WTC11 (cell line): ENCODE data around the gene FAM53A. TPM values are rescaled to one million over a fixed set of nuclear protein-coding genes. Genes with fewer than 3 reads are reported as not detected.
A peak's percentile ranks its signal among the peaks of the same experiment; 100 is the strongest.

Experiments used
- ATAC-seq: fragments of 200-7000 bp; cut with Tn5 transposase; 2 replicates; pipeline ENCODE4 v1.10.0; 2021; ENCODE audit warnings: mild to moderate bottlenecking, moderate library complexity
- CTCF ChIA-PET: fragments of 300-600 bp; sonication (Branson Sonifier 250); formaldehyde crosslinking; loops from one replicate; lab custom pipeline; 2021; ENCODE audit warnings: antibody characterized with exemption; lab: Charles Lee
- POLR2A ChIA-PET: fragments of 350-600 bp; sonication (Branson Sonifier 250); formaldehyde crosslinking; loops from one replicate; lab custom pipeline; 2021; ENCODE audit warnings: antibody characterized with exemption; lab: Charles Lee
- DNase-seq: peaks from one replicate; pipeline ENCODE4 v3.0.0; 2021; ENCODE audit warnings: low spot score
- H3K27ac Mint-ChIP-seq: 2 replicates; pipeline ENCODE4 v1.8.0; 2021; ENCODE audit warnings: mixed read lengths
- H3K27me3 Mint-ChIP-seq: 2 replicates; pipeline ENCODE4 v1.8.0; 2021; ENCODE audit warnings: low read depth, mild to moderate bottlenecking, moderate library complexity, mixed read lengths
- H3K36me3 Mint-ChIP-seq: 2 replicates; pipeline ENCODE4 v1.8.0; 2021; ENCODE audit warnings: mixed read lengths
- H3K4me1 Mint-ChIP-seq: 2 replicates; pipeline ENCODE4 v1.8.0; 2022; ENCODE audit warnings: mixed read lengths
- H3K4me3 Mint-ChIP-seq: 2 replicates; pipeline ENCODE4 v1.8.0; 2021; ENCODE audit warnings: mild to moderate bottlenecking, moderate library complexity, mixed read lengths
- H3K9me3 Mint-ChIP-seq: 2 replicates; pipeline ENCODE4 v1.8.0; 2021; ENCODE audit warnings: mixed read lengths
- CBFB ChIP-seq: sonication (generic); formaldehyde crosslinking; IDR thresholded peaks from 2 replicates; pipeline ENCODE4 v1.8.1; 2022; ENCODE audit warnings: mild to moderate bottlenecking, low read depth, missing genetic modification reagents
- CREB1 ChIP-seq: sonication (generic); formaldehyde crosslinking; IDR thresholded peaks from 2 replicates; pipeline ENCODE4 v1.8.0; 2023; ENCODE audit warnings: mild to moderate bottlenecking, missing genetic modification reagents
- ELF4 ChIP-seq: sonication (generic); formaldehyde crosslinking; IDR thresholded peaks from 2 replicates; pipeline ENCODE4 v1.8.1; 2022; ENCODE audit warnings: low read depth, mild to moderate bottlenecking, moderate library complexity, missing genetic modification reagents
- GABPB1 ChIP-seq: sonication (generic); formaldehyde crosslinking; IDR thresholded peaks from 2 replicates; pipeline ENCODE4 v1.8.1; 2023; ENCODE audit warnings: mild to moderate bottlenecking, missing genetic modification reagents
- NFYB ChIP-seq: sonication (generic); formaldehyde crosslinking; conservative IDR thresholded peaks from 2 replicates; pipeline ENCODE4 v1.8.0; 2022; ENCODE audit warnings: low read depth, missing genetic modification reagents
- NR3C1 ChIP-seq: sonication (generic); formaldehyde crosslinking; conservative IDR thresholded peaks from 2 replicates; pipeline ENCODE4 v1.8.1; 2023; ENCODE audit warnings: low read depth, mild to moderate bottlenecking, missing genetic modification reagents
- PRRX2 ChIP-seq: fragments of 250-450 bp; sonication (Bioruptor Pico); IDR thresholded peaks from 2 replicates; pipeline ENCODE4 v1.8.0; 2021; ENCODE audit warnings: mild to moderate bottlenecking
- ZNF138 ChIP-seq: sonication (generic); formaldehyde crosslinking; conservative IDR thresholded peaks from 2 replicates; pipeline ENCODE4 v1.8.1; 2022; ENCODE audit warnings: mild to moderate bottlenecking, moderate library complexity, missing genetic modification reagents
- ZNF416 ChIP-seq: fragments of 250-450 bp; sonication (Bioruptor Pico); IDR thresholded peaks from 2 replicates; pipeline ENCODE4 v1.9.0; 2021; ENCODE audit warnings: mild to moderate bottlenecking, inconsistent platforms
- total RNA-seq: library from RNA; stranded (reverse); gene quantifications from 3 replicates; pipeline ENCODE4 v1.2.3, GENCODE V29; 2021
- TF ChIP-seq, protein P1 (sequence below): sonication (generic); formaldehyde crosslinking; IDR thresholded peaks from 2 replicates; pipeline ENCODE4 v1.8.1; 2023; ENCODE audit warnings: mild to moderate bottlenecking, missing genetic modification reagents, moderate library complexity
- TF ChIP-seq, protein P2 (sequence below): sonication (generic); formaldehyde crosslinking; IDR thresholded peaks from 2 replicates; pipeline ENCODE4 v1.8.0; 2022; ENCODE audit warnings: mild to moderate bottlenecking, missing genetic modification reagents
- TF ChIP-seq, protein P3 (sequence below): sonication (generic); formaldehyde crosslinking; IDR thresholded peaks from 2 replicates; pipeline ENCODE4 v1.8.0; 2023; ENCODE audit warnings: missing genetic modification reagents, mild to moderate bottlenecking, borderline replicate concordance
- TF ChIP-seq, protein P4 (sequence below): fragments of 200-600 bp; IDR thresholded peaks from 2 replicates; pipeline ENCODE4 v1.8.0; 2022; ENCODE audit warnings: antibody characterized with exemption
- TF ChIP-seq, protein P5 (sequence below): sonication (generic); formaldehyde crosslinking; IDR thresholded peaks from 2 replicates; pipeline ENCODE4 v1.8.0; 2023; ENCODE audit warnings: missing genetic modification reagents
- TF ChIP-seq, protein P6 (sequence below): fragments of 250-450 bp; sonication (Bioruptor Pico); conservative IDR thresholded peaks from 2 replicates; pipeline ENCODE4 v1.9.0; 2021; ENCODE audit warnings: mild to moderate bottlenecking
- TF ChIP-seq, protein P7 (sequence below): fragments of 250-450 bp; sonication (Bioruptor Pico); IDR thresholded peaks from 2 replicates; pipeline ENCODE4 v1.9.0; 2021; ENCODE audit warnings: mild to moderate bottlenecking

The FAM53A gene
- total RNA-seq, 1 experiment from 2014 or later, result 2.9 TPM

DNA sequence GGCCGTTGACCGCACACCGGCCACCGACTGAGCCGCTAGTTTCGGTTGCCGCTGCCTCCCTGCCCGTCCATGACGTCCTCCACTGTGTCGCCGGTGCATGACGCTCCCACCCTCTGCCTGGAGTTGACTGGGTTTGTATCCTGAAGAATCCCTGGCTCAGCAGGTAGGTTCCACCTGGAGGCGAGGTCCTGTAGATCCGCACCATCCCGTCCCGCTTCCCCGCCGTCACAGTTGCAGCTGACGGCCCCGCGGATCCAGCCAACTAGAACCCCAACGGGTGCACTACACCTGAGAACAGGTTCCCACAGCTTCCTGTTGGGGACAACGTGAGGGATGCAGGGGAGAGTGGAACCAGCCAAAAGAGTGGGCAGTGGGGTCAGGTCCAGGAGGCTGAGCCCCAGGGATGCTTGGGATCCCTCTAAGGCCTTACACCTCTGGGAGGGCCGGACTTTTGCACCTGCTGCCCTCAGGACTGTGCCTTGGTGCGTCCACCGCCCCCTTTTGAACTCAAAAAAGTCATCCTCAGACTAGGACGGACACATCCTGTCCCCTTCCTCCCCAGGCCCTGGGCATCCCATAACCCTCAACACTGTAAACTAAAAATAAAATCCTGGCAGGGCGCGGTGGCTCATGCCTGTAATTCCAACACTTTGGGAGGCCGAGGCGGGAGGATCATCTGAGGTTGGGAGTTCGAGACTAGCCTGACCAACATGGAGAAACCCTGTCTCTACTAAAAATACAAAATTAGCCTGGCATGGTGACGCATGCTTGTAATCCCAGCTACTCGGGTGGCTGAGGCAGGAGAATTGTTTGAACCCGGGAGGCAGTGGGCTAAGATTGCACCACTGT lies 29.1 kb upstream of the FAM53A start:
- peak; percentile 69 for DNase-seq
- ChIA-PET POLR2A (interaction anchor here (1.0 to 1.8 kb wide), 3 partner anchors 8 to 536 kb away, joined by 3 to 16 read pairs (median 4); partner anchors contain the start of genes TACC3 and TMEM129), CTCF (interaction anchor here (1.1 to 3.4 kb wide), 6 partner anchors 13 to 55 kb away, joined by 3 to 24 read pairs (median 6); no protein-coding TSS in a partner anchor)
- TF ChIP-seq, protein P1, sequence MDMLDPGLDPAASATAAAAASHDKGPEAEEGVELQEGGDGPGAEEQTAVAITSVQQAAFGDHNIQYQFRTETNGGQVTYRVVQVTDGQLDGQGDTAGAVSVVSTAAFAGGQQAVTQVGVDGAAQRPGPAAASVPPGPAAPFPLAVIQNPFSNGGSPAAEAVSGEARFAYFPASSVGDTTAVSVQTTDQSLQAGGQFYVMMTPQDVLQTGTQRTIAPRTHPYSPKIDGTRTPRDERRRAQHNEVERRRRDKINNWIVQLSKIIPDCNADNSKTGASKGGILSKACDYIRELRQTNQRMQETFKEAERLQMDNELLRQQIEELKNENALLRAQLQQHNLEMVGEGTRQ (CRISPR knock-in tag), result no peak
- TF ChIP-seq, protein P2, sequence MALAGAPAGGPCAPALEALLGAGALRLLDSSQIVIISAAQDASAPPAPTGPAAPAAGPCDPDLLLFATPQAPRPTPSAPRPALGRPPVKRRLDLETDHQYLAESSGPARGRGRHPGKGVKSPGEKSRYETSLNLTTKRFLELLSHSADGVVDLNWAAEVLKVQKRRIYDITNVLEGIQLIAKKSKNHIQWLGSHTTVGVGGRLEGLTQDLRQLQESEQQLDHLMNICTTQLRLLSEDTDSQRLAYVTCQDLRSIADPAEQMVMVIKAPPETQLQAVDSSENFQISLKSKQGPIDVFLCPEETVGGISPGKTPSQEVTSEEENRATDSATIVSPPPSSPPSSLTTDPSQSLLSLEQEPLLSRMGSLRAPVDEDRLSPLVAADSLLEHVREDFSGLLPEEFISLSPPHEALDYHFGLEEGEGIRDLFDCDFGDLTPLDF (CRISPR knock-in tag), result no peak
- TF ChIP-seq CREB1 (CRISPR knock-in tag) (no peak), ELF4 (CRISPR knock-in tag) (no peak), PRRX2 (no peak), CBFB (CRISPR knock-in tag) (no peak), ZNF138 (CRISPR knock-in tag) (no peak), ZNF416 (CRISPR knock-in tag) (no peak)
- TF ChIP-seq, protein P3, sequence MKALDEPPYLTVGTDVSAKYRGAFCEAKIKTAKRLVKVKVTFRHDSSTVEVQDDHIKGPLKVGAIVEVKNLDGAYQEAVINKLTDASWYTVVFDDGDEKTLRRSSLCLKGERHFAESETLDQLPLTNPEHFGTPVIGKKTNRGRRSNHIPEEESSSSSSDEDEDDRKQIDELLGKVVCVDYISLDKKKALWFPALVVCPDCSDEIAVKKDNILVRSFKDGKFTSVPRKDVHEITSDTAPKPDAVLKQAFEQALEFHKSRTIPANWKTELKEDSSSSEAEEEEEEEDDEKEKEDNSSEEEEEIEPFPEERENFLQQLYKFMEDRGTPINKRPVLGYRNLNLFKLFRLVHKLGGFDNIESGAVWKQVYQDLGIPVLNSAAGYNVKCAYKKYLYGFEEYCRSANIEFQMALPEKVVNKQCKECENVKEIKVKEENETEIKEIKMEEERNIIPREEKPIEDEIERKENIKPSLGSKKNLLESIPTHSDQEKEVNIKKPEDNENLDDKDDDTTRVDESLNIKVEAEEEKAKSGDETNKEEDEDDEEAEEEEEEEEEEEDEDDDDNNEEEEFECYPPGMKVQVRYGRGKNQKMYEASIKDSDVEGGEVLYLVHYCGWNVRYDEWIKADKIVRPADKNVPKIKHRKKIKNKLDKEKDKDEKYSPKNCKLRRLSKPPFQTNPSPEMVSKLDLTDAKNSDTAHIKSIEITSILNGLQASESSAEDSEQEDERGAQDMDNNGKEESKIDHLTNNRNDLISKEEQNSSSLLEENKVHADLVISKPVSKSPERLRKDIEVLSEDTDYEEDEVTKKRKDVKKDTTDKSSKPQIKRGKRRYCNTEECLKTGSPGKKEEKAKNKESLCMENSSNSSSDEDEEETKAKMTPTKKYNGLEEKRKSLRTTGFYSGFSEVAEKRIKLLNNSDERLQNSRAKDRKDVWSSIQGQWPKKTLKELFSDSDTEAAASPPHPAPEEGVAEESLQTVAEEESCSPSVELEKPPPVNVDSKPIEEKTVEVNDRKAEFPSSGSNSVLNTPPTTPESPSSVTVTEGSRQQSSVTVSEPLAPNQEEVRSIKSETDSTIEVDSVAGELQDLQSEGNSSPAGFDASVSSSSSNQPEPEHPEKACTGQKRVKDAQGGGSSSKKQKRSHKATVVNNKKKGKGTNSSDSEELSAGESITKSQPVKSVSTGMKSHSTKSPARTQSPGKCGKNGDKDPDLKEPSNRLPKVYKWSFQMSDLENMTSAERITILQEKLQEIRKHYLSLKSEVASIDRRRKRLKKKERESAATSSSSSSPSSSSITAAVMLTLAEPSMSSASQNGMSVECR (CRISPR knock-in tag), result no peak; the same call in 1 of the 2 replicates
- TF ChIP-seq, protein P4, sequence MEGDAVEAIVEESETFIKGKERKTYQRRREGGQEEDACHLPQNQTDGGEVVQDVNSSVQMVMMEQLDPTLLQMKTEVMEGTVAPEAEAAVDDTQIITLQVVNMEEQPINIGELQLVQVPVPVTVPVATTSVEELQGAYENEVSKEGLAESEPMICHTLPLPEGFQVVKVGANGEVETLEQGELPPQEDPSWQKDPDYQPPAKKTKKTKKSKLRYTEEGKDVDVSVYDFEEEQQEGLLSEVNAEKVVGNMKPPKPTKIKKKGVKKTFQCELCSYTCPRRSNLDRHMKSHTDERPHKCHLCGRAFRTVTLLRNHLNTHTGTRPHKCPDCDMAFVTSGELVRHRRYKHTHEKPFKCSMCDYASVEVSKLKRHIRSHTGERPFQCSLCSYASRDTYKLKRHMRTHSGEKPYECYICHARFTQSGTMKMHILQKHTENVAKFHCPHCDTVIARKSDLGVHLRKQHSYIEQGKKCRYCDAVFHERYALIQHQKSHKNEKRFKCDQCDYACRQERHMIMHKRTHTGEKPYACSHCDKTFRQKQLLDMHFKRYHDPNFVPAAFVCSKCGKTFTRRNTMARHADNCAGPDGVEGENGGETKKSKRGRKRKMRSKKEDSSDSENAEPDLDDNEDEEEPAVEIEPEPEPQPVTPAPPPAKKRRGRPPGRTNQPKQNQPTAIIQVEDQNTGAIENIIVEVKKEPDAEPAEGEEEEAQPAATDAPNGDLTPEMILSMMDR, result no peak
- TF ChIP-seq, protein P5, sequence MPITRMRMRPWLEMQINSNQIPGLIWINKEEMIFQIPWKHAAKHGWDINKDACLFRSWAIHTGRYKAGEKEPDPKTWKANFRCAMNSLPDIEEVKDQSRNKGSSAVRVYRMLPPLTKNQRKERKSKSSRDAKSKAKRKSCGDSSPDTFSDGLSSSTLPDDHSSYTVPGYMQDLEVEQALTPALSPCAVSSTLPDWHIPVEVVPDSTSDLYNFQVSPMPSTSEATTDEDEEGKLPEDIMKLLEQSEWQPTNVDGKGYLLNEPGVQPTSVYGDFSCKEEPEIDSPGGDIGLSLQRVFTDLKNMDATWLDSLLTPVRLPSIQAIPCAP, result no peak
- Mint-ChIP-seq H3K4me3 (peak overlapping the region; percentile 95), H3K27ac (peak overlapping the region; percentile 99), H3K9me3 (no peaks in the 10 kb centered on the region), H3K36me3 (peaks cover 16% of the 10 kb centered on the region), H3K4me1 (peaks cover 27% of the 10 kb centered on the region), H3K27me3 (peaks cover 2% of the 10 kb centered on the region; the same call in 1 of the 2 replicates)
- ATAC-seq, result peak; percentile 6

DNA sequence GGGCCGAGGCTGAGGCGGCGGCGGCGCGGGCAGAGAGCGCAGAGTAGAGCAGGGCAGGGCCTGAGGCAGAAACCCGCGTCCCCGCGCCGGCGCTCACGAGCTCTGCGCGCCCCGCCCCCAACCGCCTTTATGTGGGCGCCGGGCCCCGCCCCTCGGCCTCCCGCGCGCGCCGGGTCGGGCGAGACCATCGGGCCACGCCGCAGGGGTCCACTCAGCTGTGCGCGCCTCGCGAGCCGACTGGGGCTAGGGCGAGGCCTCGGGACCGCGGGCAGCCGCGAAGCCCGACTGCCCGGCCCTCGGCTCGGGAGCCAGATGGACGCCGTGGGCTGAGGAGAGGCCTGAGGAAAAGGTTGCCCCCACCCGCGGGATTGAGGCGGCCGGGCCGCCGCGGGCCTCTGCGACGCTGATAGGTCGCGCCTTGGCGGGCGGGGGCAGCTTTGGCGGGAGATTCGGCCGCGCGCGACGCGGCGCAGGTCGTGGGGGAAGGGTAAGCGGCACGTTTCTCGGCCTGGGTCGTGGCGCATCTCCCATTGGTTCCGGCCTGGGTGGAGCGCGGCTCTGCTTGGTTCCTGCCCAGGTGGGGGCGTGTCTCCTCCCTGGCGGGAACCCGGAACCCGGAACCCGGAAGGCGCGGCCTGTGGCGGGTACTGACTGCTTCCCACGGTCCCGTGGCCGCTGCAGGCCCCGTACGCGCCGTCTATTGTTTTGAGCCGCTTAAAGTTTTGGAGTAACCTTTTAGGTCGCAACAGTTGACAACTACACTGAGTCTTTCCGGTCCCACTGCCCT lies 28.3 kb upstream of the FAM53A start, which contains the start of gene SLBP:
TSS of gene SLBP (minus strand) at position 104 of the 787 bp plus-strand sequence. CDS start 131 bp downstream, outside the sequence.
- H3K27me3 Mint-ChIP-seq, result peaks cover 2% of the 10 kb centered on the region; the same call in 1 of the 2 replicates
- H3K27ac Mint-ChIP-seq, result peak within 1 kb of the TSS; percentile 99
- DNase-seq (peak; percentile 92), ATAC-seq (peak; percentile 80)
- H3K36me3 Mint-ChIP-seq, result peaks cover 17% of the 10 kb centered on the region
- H3K9me3 Mint-ChIP-seq, result no peaks in the 10 kb centered on the region
- ChIA-PET POLR2A (interaction anchor here (0.9 to 1.8 kb wide), 4 partner anchors 8 to 535 kb away, joined by 3 to 16 read pairs (median 4); partner anchors contain the start of genes TACC3 and TMEM129), CTCF (interaction anchor here (0.6 to 3.4 kb wide), 7 partner anchors 8 to 198 kb away, joined by 3 to 24 read pairs (median 5); partner anchors contain the start of gene TMEM129)
- peak within 1 kb of the TSS; percentile 95 for H3K4me3 Mint-ChIP-seq
- peaks cover 27% of the 10 kb centered on the region for H3K4me1 Mint-ChIP-seq
- TF ChIP-seq, protein P6, sequence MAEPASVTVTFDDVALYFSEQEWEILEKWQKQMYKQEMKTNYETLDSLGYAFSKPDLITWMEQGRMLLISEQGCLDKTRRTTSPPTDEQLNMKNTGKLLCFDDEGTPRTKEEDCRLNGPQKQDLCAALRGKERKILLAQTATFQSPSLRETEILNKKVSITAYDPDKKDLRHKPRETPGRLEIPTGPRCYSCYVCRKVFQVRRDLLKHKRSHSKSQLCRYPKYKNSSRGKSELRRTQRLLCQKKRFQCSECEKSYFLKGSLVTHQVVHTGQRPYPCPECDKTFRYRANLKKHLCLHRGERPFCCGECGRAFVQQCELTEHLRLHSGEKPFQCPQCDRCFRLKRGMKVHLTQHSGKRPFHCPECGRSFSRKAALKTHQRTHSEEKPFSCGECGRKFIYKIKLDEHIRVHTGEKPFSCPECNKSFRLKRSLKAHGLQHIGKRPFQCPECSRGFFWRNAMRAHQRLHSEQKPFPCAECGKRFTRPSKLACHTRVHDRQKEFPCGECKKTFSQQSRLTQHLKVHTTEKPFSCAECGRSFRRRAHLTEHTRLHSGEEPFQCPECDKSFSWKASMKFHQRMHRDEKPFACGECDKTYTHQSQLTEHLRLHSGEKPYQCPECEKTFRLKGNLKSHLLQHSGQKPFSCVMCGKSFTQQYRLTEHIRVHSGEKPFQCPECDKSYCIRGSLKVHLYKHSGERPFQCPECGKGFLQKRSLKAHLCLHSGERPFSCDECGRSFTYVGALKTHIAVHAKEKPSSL (CRISPR knock-in tag), result no peak
- TF ChIP-seq ZNF416 (CRISPR knock-in tag) (no peak), NFYB (CRISPR knock-in tag) (peak; percentile 49; the same call in 1 of the 2 replicates), NR3C1 (CRISPR knock-in tag) (no peak), GABPB1 (peak; percentile 86)
- TF ChIP-seq, protein P7, sequence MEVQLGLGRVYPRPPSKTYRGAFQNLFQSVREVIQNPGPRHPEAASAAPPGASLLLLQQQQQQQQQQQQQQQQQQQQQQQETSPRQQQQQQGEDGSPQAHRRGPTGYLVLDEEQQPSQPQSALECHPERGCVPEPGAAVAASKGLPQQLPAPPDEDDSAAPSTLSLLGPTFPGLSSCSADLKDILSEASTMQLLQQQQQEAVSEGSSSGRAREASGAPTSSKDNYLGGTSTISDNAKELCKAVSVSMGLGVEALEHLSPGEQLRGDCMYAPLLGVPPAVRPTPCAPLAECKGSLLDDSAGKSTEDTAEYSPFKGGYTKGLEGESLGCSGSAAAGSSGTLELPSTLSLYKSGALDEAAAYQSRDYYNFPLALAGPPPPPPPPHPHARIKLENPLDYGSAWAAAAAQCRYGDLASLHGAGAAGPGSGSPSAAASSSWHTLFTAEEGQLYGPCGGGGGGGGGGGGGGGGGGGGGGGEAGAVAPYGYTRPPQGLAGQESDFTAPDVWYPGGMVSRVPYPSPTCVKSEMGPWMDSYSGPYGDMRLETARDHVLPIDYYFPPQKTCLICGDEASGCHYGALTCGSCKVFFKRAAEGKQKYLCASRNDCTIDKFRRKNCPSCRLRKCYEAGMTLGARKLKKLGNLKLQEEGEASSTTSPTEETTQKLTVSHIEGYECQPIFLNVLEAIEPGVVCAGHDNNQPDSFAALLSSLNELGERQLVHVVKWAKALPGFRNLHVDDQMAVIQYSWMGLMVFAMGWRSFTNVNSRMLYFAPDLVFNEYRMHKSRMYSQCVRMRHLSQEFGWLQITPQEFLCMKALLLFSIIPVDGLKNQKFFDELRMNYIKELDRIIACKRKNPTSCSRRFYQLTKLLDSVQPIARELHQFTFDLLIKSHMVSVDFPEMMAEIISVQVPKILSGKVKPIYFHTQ (CRISPR knock-in tag), result no peak
